Measurements from ENCODE around the gene UTS2B.
A peak's percentile ranks its signal among the peaks of the same experiment; 100 is the strongest.

GRCh38 chr3:191328962-191329653, 1.2 kb downstream of the UTS2B start, which contains the start of gene CCDC50:
- TF ChIP-seq POLR2A (IDR thresholded peaks at IDR 0.05; ENCODE audit: low read depth, low read length) (peak; percentile 71; the same call in 1 of the 2 replicates), POLR2AphosphoS5 (IDR thresholded peaks at IDR 0.05; ENCODE audit: low read depth, low read length) (no peak)
